Breast epithelium (tissue), 4 donors: Measurements from ENCODE around the gene TUNAR. TPM values are rescaled to one million over a fixed set of nuclear protein-coding genes. Genes with fewer than 3 reads are reported as not detected.

Experiments used
- DNase-seq, 2 donors: peaks; one replicate each; pipeline ENCODE4 v3.0.0-alpha.2; 2019; ENCODE audit warnings: low spot score in 2 of 2
- H3K27ac ChIP-seq, 2 donors: fragments of 200-600 bp; sonication (generic) in 1 of 2; one replicate each; pipeline ENCODE4 v1.5.1; 2016 to 2019; ENCODE audit warnings: mild to moderate bottlenecking in 1 of 2
- H3K27me3 ChIP-seq, 2 donors: fragments of 200-600 bp; sonication (generic) in 1 of 2; one replicate each; pipeline versions ENCODE4 v1.5.1 to v1.6.0; 2017 to 2019; ENCODE audit warnings: control low read depth in 1 of 2, mild to moderate bottlenecking in 1 of 2
- H3K36me3 ChIP-seq: fragments of 200-600 bp; one replicate; pipeline ENCODE4 v1.5.1; 2019
- H3K4me1 ChIP-seq, 2 donors: fragments of 200-600 bp; sonication (generic); one replicate each; pipeline ENCODE4 v1.5.1; 2016 to 2019; ENCODE audit warnings: control low read depth in 1 of 2
- H3K4me3 ChIP-seq, 3 donors: fragments of 200-600 bp; sonication (generic); 1 replicate in 2 of 3; 2 replicates in 1 of 3; pipeline ENCODE4 v1.5.1; 2016 to 2019; ENCODE audit warnings: mild to moderate bottlenecking in 3 of 3, moderate library complexity in 2 of 3
- H3K9me3 ChIP-seq, 2 donors: fragments of 200-600 bp; sonication (generic) in 1 of 2; one replicate each; pipeline ENCODE4 v1.5.1; 2016 to 2019; ENCODE audit warnings: control low read depth in 1 of 2
- POLR2A ChIP-seq: fragments of 450-650 bp; IDR thresholded peaks from one replicate; pipeline ENCODE4 v1.6.1; 2016; ENCODE audit warnings: antibody characterized with exemption, mild to moderate bottlenecking, moderate library complexity
- POLR2AphosphoS5 ChIP-seq, 3 donors: sonication (generic); formaldehyde crosslinking; IDR thresholded peaks; one replicate each; pipeline ENCODE4 v1.6.1; 2017; ENCODE audit warnings: antibody characterized with exemption in 3 of 3
- intact Hi-C: fragments of 100-400 bp; cut with DNase I; formaldehyde crosslinking; loops from one replicate; pipeline ENCODE4 v1.15.1; 2023; ENCODE audit warnings: low total_unique reads
- total RNA-seq, 3 donors: library from RNA; depleted of rRNA; stranded (reverse); fragments of >200 nt; gene quantifications; one replicate each; pipeline ENCODE4 v1.1.0, GENCODE V29; 2016
- TF ChIP-seq, protein P1 (sequence below), 3 donors: fragments of 450-650 bp; IDR thresholded peaks; one replicate each; pipeline ENCODE4 v1.5.1; 2016 to 2017; ENCODE audit warnings: antibody characterized with exemption in 3 of 3, mild to moderate bottlenecking in 3 of 3, moderate library complexity in 3 of 3

TUNAR gene
- total RNA-seq, 3 donors from 2014 or later: 0.15 TPM; not detected in 2

- DNase-seq: no peak
- Histone ChIP-seq H3K36me3 (no peaks in the 10 kb centered on the region), H3K9me3 (no peaks in the 10 kb centered on the region), H3K27ac (no peak overlapping the region), H3K4me3 (no peak overlapping the region), H3K4me1 (no peaks in the 10 kb centered on the region), H3K27me3 (peaks cover 0 to 33% of the 10 kb centered on the region in 2 donors)
- TF ChIP-seq, protein P1, sequence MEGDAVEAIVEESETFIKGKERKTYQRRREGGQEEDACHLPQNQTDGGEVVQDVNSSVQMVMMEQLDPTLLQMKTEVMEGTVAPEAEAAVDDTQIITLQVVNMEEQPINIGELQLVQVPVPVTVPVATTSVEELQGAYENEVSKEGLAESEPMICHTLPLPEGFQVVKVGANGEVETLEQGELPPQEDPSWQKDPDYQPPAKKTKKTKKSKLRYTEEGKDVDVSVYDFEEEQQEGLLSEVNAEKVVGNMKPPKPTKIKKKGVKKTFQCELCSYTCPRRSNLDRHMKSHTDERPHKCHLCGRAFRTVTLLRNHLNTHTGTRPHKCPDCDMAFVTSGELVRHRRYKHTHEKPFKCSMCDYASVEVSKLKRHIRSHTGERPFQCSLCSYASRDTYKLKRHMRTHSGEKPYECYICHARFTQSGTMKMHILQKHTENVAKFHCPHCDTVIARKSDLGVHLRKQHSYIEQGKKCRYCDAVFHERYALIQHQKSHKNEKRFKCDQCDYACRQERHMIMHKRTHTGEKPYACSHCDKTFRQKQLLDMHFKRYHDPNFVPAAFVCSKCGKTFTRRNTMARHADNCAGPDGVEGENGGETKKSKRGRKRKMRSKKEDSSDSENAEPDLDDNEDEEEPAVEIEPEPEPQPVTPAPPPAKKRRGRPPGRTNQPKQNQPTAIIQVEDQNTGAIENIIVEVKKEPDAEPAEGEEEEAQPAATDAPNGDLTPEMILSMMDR (IDR thresholded peaks at IDR 0.05): no peak
- intact Hi-C loops: no loop called here
Observed at GRCh38 chr14:95906591-95906990, 30.0 kb downstream of the TUNAR start.

- H3K36me3 ChIP-seq: no peaks in the 10 kb centered on the region
- peaks cover 0 to 24% of the 10 kb centered on the region in 2 donors for H3K27me3 ChIP-seq
- H3K4me3 ChIP-seq: no peak overlapping the region
- TF ChIP-seq POLR2A (no peak), POLR2AphosphoS5 (IDR thresholded peaks at IDR 0.05) (no peak)
- TF ChIP-seq, protein P1 (IDR thresholded peaks at IDR 0.05): no peak
- no peak overlapping the region for H3K27ac ChIP-seq
- H3K4me1 ChIP-seq: no peaks in the 10 kb centered on the region
- DNase-seq: no peak
- no peaks in the 10 kb centered on the region for H3K9me3 ChIP-seq
- intact Hi-C loops: no loop called here
Observed at GRCh38 chr14:95910628-95911027, 34.0 kb downstream of the TUNAR start.

- Histone ChIP-seq H3K9me3 (no peaks in the 10 kb centered on the region), H3K4me3 (no peak overlapping the region), H3K36me3 (no peaks in the 10 kb centered on the region), H3K27me3 (peaks cover 0 to 24% of the 10 kb centered on the region in 2 donors), H3K4me1 (no peaks in the 10 kb centered on the region), H3K27ac (no peak overlapping the region)
- intact Hi-C loops: no loop called here
- no peak for TF ChIP-seq POLR2A
- TF ChIP-seq POLR2AphosphoS5 (IDR thresholded peaks at IDR 0.05): no peak
- TF ChIP-seq, protein P1 (IDR thresholded peaks at IDR 0.05): no peak
- no peak for DNase-seq
Observed at GRCh38 chr14:95911456-95911855, 34.8 kb downstream of the TUNAR start.

- no peak for DNase-seq
- intact Hi-C loops: no loop called here
- no peaks in the 10 kb centered on the region for H3K36me3 ChIP-seq
- no peaks in the 10 kb centered on the region for H3K9me3 ChIP-seq
- H3K27me3 ChIP-seq: peaks cover 0 to 20% of the 10 kb centered on the region in 2 donors
- TF ChIP-seq POLR2AphosphoS5 (IDR thresholded peaks at IDR 0.05): no peak
- TF ChIP-seq, protein P1 (IDR thresholded peaks at IDR 0.05): no peak
- no peak for TF ChIP-seq POLR2A
- H3K4me1 ChIP-seq: no peaks in the 10 kb centered on the region
- H3K4me3 ChIP-seq: no peak overlapping the region
- no peak overlapping the region for H3K27ac ChIP-seq
Observed at GRCh38 chr14:95915330-95915729, 38.7 kb downstream of the TUNAR start.

DNA sequence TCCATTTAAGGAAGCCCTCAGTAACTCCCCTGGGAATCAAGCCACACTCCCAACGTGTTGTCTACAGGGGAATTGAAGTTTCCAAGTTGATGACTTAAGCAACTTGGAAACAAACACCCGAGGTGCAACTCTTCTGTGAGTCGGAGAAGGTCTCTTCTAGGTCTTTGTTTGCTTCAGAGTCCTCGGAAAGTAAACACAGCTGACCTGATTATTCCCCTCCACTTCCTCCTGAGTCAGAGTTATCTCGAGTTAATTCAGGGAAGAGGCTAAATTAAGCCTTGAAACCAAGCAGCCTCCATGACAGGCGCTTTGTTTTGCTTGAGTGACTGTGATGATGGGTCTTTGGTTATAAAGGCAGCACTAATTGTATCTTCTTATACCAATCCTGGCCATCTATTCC lies 41.8 kb downstream of the TUNAR start:
- intact Hi-C loops: no loop called here
- H3K9me3 ChIP-seq: no peaks in the 10 kb centered on the region
- no peak for DNase-seq
- H3K27me3 ChIP-seq: peaks cover 0 to 13% of the 10 kb centered on the region in 2 donors
- TF ChIP-seq POLR2AphosphoS5 (IDR thresholded peaks at IDR 0.05) (no peak), POLR2A (no peak)
- TF ChIP-seq, protein P1 (IDR thresholded peaks at IDR 0.05): no peak
- no peak overlapping the region for H3K27ac ChIP-seq
- no peak overlapping the region for H3K4me3 ChIP-seq
- no peaks in the 10 kb centered on the region for H3K36me3 ChIP-seq
- H3K4me1 ChIP-seq: no peaks in the 10 kb centered on the region
